OCI-LY3 (cell line): ENCODE results near the gene NDC1.
"Not testable (repeated sequence)": the region's sequence is repeated elsewhere in the genome, so short reads cannot be mapped to it uniquely, and the experiment has no call there.

Experiments
- H2AFZ ChIP-seq: fragments of 200-600, 300-600 bp; shearing (Covaris generic); 2 replicates; pipeline ENCODE4 v1.6.0; 2014; ENCODE audit warnings: antibody characterized with exemption, low read depth, low read length
- H3K27ac ChIP-seq: fragments of 200-600, 300-600 bp; sonication (generic); 2 replicates; pipeline ENCODE4 v1.5.1; 2014; ENCODE audit warnings: mild to moderate bottlenecking, low read length, moderate library complexity, mixed read lengths
- H3K27me3 ChIP-seq: fragments of 200-600, 300-600 bp; sonication (generic); 2 replicates; pipeline ENCODE4 v1.6.1; 2014; ENCODE audit warnings: low read depth, low read length, mixed read lengths
- H3K36me3 ChIP-seq: fragments of 200-600, 300-600 bp; sonication (generic); replicated peaks from 2 replicates; pipeline ENCODE3; 2014; ENCODE audit warnings: low read depth, low read length, mixed read lengths
- H3K4me1 ChIP-seq: fragments of 300-600, 200-600 bp; sonication (generic); 2 replicates; pipeline ENCODE4 v1.6.1; 2014; ENCODE audit warnings: low read length, mixed read lengths
- H3K4me2 ChIP-seq: fragments of 200-600, 300-600 bp; sonication (generic); 2 replicates; pipeline ENCODE4 v1.6.1; 2014; ENCODE audit warnings: low read length, mixed read lengths
- H3K4me3 ChIP-seq: fragments of 300-600, 200-600 bp; sonication (generic); 2 replicates; pipeline ENCODE4 v1.5.1; 2014; ENCODE audit warnings: antibody characterized with exemption, mild to moderate bottlenecking, low read length, moderate library complexity
- H3K79me2 ChIP-seq: fragments of 300-600, 200-600 bp; shearing (Covaris generic); 2 replicates; pipeline ENCODE4 v1.6.1; 2014; ENCODE audit warnings: mild to moderate bottlenecking, low read length, mixed read lengths
- H3K9ac ChIP-seq: fragments of 300-600, 200-600 bp; shearing (Covaris generic); 2 replicates; pipeline ENCODE4 v1.6.0; 2014; ENCODE audit warnings: mild to moderate bottlenecking, low read length, moderate library complexity
- H3K9me3 ChIP-seq: fragments of 200-600, 300-600 bp; shearing (Covaris generic); 2 replicates; pipeline ENCODE4 v1.6.1; 2014; ENCODE audit warnings: low read length, mixed read lengths; ENCODE audit not compliant: insufficient read depth
- H4K20me1 ChIP-seq: fragments of 200-600, 300-600 bp; sonication (generic); 2 replicates; pipeline ENCODE4 v1.6.1; 2016; ENCODE audit warnings: low read length, mixed read lengths; ENCODE audit not compliant: insufficient read depth
- EZH2phosphoT487 ChIP-seq: fragments of 200-600 bp; shearing (Covaris generic); IDR thresholded peaks from 2 replicates; pipeline ENCODE4 v1.6.1; 2018; ENCODE audit warnings: antibody characterized with exemption, mixed run types, low read depth
- TF ChIP-seq, protein P1 (sequence below): fragments of 200-600, 300-600 bp; sonication (generic); IDR thresholded peaks from 2 replicates; pipeline ENCODE4 v1.5.1; 2014; ENCODE audit warnings: antibody characterized with exemption, low read length, low read depth

The NDC1 gene

GRCh38 chr1:53763461-53763860, 74.6 kb downstream of the NDC1 start:
- Histone ChIP-seq H3K27ac (no peak overlapping the region), H3K36me3 (peaks cover 15% of the 10 kb centered on the region)

DNA sequence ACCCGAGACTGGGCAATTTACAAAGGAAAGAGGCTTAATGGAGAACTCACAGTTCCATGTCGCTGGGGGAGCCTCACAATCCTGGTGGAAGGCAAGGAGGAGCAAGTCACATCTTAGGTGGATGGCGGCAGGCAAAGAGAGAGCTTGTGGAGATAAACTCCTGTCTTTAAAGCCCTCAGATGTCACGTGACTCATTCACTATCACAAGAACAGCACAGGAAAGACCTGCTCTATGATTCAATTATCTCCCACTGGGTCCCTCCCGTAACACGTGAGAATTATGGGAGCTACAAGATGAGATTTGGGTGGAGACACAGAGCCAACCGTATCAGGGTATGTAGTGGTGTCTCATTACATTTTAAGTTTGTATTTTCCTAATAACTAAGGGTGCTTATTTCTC, 77.6 kb downstream of the NDC1 start:
- H3K27me3 ChIP-seq, H3K4me2 ChIP-seq, H3K4me3 ChIP-seq: not testable (repeated sequence)

More at GRCh38 chr1:53763461-53763860, 74.6 kb downstream of the NDC1 start:
- Histone ChIP-seq H3K27me3 (no peaks in the 10 kb centered on the region), H3K79me2 (no peaks in the 10 kb centered on the region), H3K4me1 (no peaks in the 10 kb centered on the region), H3K4me3 (no peak overlapping the region), H4K20me1 (no peaks in the 10 kb centered on the region), H2AFZ (no peak overlapping the region), H3K4me2 (no peak overlapping the region), H3K9me3 (no peaks in the 10 kb centered on the region), H3K9ac (no peak overlapping the region)
- TF ChIP-seq, protein P1, sequence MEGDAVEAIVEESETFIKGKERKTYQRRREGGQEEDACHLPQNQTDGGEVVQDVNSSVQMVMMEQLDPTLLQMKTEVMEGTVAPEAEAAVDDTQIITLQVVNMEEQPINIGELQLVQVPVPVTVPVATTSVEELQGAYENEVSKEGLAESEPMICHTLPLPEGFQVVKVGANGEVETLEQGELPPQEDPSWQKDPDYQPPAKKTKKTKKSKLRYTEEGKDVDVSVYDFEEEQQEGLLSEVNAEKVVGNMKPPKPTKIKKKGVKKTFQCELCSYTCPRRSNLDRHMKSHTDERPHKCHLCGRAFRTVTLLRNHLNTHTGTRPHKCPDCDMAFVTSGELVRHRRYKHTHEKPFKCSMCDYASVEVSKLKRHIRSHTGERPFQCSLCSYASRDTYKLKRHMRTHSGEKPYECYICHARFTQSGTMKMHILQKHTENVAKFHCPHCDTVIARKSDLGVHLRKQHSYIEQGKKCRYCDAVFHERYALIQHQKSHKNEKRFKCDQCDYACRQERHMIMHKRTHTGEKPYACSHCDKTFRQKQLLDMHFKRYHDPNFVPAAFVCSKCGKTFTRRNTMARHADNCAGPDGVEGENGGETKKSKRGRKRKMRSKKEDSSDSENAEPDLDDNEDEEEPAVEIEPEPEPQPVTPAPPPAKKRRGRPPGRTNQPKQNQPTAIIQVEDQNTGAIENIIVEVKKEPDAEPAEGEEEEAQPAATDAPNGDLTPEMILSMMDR = no peak
- no peak for TF ChIP-seq EZH2phosphoT487

DNA sequence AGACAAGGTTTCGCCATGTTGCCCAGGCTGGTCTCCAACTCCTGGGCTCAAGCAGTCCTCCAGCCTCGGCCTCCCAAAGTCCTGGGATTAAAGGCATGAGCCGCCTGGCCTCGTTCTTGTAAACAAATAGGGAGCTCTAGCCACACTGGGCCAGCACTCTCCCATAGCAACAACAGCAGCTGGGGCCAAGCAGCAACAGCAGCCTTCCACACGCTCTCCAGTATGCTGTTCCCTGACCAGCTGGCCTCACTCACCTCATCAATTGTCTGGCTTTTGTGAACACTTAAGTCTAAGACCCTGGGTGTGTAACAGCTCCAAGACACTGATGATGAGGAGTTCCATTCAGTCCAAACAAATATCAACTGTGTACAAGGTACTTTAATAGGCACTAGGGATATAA, 82.2 kb downstream of the NDC1 start:
- H4K20me1 ChIP-seq = no peaks in the 10 kb centered on the region
- H3K4me2 ChIP-seq = no peak overlapping the region
- no peak overlapping the region for H3K4me3 ChIP-seq
- H3K79me2 ChIP-seq = no peaks in the 10 kb centered on the region
- H3K27ac ChIP-seq = no peak overlapping the region
- no peak for TF ChIP-seq EZH2phosphoT487
- TF ChIP-seq, protein P1 = no peak
- no peaks in the 10 kb centered on the region for H3K4me1 ChIP-seq
- H2AFZ ChIP-seq = no peak overlapping the region
- no peaks in the 10 kb centered on the region for H3K9me3 ChIP-seq
- H3K9ac ChIP-seq = no peak overlapping the region
- H3K36me3 ChIP-seq = no peaks in the 10 kb centered on the region
- H3K27me3 ChIP-seq = no peaks in the 10 kb centered on the region

More for the DNA sequence above, 77.6 kb downstream of the NDC1 start:
- H2AFZ ChIP-seq, H3K36me3 ChIP-seq, H3K9ac ChIP-seq, H3K4me1 ChIP-seq, H3K79me2 ChIP-seq, H3K27ac ChIP-seq, H3K9me3 ChIP-seq, H4K20me1 ChIP-seq: not testable (repeated sequence)

DNA sequence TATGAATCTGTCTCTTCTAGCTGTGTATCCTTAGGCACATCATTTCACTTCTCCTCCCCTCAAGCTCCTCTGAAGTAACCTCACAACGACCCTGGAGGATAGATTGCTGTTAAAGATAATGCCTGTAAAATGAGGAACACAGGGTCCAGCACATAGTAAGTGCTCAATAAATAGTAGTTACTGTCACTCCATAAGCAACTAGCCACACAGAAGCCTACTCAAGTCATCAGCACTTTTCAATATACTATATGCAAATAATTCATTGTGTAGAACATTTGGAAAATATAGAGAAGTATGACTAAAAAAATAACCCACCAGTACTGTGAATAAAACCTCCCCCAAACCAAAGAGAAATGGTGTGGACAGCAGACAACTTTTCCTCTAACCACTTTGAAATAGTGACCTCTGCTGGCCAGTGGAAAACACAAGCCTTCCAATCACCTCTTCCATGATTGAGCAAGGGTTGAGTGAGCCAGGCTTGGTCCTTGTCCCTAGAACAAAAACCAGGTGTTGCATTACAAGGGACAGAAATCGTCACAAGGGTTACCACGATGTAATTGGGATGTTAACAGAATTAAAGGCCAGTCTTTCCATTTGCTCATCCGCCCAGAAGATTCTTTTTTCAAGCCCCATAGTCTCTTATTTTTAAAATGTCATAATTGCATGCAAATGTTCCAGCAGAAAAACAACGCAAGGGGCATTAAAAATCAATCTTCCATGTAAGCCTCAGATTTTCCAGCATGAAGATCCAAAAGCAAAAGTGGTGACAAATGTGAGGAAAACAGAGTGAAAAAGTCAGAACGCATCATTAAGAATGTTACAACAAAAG, 83.4 kb downstream of the NDC1 start:
- no peaks in the 10 kb centered on the region for H3K4me1 ChIP-seq
- no peak overlapping the region for H3K4me3 ChIP-seq
- H3K27ac ChIP-seq = no peak overlapping the region
- no peaks in the 10 kb centered on the region for H3K36me3 ChIP-seq
- no peaks in the 10 kb centered on the region for H3K79me2 ChIP-seq
- no peak overlapping the region for H3K4me2 ChIP-seq
- no peak overlapping the region for H3K9ac ChIP-seq
- H3K9me3 ChIP-seq = no peaks in the 10 kb centered on the region
- no peaks in the 10 kb centered on the region for H4K20me1 ChIP-seq
- no peak overlapping the region for H2AFZ ChIP-seq
- H3K27me3 ChIP-seq = no peaks in the 10 kb centered on the region
- TF ChIP-seq, protein P1 = peak; percentile 64
- no peak for TF ChIP-seq EZH2phosphoT487
